OCI-LY3 (cell line): ENCODE results near the gene PRDM12.

Source experiments
- H2AFZ ChIP-seq: fragments of 200-600, 300-600 bp; shearing (Covaris generic); 2 replicates; pipeline ENCODE4 v1.6.0; 2014; ENCODE audit warnings: antibody characterized with exemption, low read depth, low read length
- H3K27ac ChIP-seq: fragments of 200-600, 300-600 bp; sonication (generic); 2 replicates; pipeline ENCODE4 v1.5.1; 2014; ENCODE audit warnings: mild to moderate bottlenecking, low read length, moderate library complexity, mixed read lengths
- H3K27me3 ChIP-seq: fragments of 200-600, 300-600 bp; sonication (generic); 2 replicates; pipeline ENCODE4 v1.6.1; 2014; ENCODE audit warnings: low read depth, low read length, mixed read lengths
- H3K36me3 ChIP-seq: fragments of 200-600, 300-600 bp; sonication (generic); replicated peaks from 2 replicates; pipeline ENCODE3; 2014; ENCODE audit warnings: low read depth, low read length, mixed read lengths
- H3K4me1 ChIP-seq: fragments of 300-600, 200-600 bp; sonication (generic); 2 replicates; pipeline ENCODE4 v1.6.1; 2014; ENCODE audit warnings: low read length, mixed read lengths
- H3K4me2 ChIP-seq: fragments of 200-600, 300-600 bp; sonication (generic); 2 replicates; pipeline ENCODE4 v1.6.1; 2014; ENCODE audit warnings: low read length, mixed read lengths
- H3K4me3 ChIP-seq: fragments of 300-600, 200-600 bp; sonication (generic); 2 replicates; pipeline ENCODE4 v1.5.1; 2014; ENCODE audit warnings: antibody characterized with exemption, mild to moderate bottlenecking, low read length, moderate library complexity
- H3K79me2 ChIP-seq: fragments of 300-600, 200-600 bp; shearing (Covaris generic); 2 replicates; pipeline ENCODE4 v1.6.1; 2014; ENCODE audit warnings: mild to moderate bottlenecking, low read length, mixed read lengths
- H3K9ac ChIP-seq: fragments of 300-600, 200-600 bp; shearing (Covaris generic); 2 replicates; pipeline ENCODE4 v1.6.0; 2014; ENCODE audit warnings: mild to moderate bottlenecking, low read length, moderate library complexity
- H3K9me3 ChIP-seq: fragments of 200-600, 300-600 bp; shearing (Covaris generic); 2 replicates; pipeline ENCODE4 v1.6.1; 2014; ENCODE audit warnings: low read length, mixed read lengths; ENCODE audit not compliant: insufficient read depth
- H4K20me1 ChIP-seq: fragments of 200-600, 300-600 bp; sonication (generic); 2 replicates; pipeline ENCODE4 v1.6.1; 2016; ENCODE audit warnings: low read length, mixed read lengths; ENCODE audit not compliant: insufficient read depth
- CTCF ChIP-seq: fragments of 200-600, 300-600 bp; sonication (generic); IDR thresholded peaks from 2 replicates; pipeline ENCODE4 v1.5.1; 2014; ENCODE audit warnings: antibody characterized with exemption, low read length, low read depth
- EZH2phosphoT487 ChIP-seq: fragments of 200-600 bp; shearing (Covaris generic); IDR thresholded peaks from 2 replicates; pipeline ENCODE4 v1.6.1; 2018; ENCODE audit warnings: antibody characterized with exemption, mixed run types, low read depth

PRDM12 gene

DNA sequence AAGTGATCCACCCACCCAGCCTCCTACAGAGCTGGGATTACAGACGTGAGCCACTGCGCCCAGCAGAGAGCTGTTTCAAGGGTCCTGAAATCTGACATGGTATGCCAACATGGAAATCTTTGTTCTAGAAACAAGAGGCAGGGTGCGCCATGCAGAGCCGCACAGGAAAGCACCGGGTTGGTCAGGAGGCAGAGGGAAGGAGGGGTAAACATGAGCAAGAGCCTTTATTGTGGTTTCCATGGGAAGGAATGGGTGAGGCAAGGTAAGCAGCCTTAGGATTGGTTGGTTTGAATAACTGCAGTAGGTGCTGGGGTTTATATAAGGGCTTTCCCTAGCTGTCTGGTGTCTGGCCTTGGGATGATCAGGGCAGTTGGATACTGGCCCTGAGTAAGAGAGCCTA is 23.7 kb downstream of the PRDM12 start:
- Histone ChIP-seq H3K9ac (no peak overlapping the region), H3K27ac (no peak overlapping the region), H3K27me3 (no peaks in the 10 kb centered on the region), H4K20me1 (no peaks in the 10 kb centered on the region), H3K4me1 (peaks cover 36% of the 10 kb centered on the region), H2AFZ (no peak overlapping the region), H3K9me3 (peaks cover 8% of the 10 kb centered on the region; the same call in 1 of the 2 replicates), H3K36me3 (no peaks in the 10 kb centered on the region), H3K4me3 (no peak overlapping the region), H3K79me2 (peaks cover under 1% of the 10 kb centered on the region; the same call in 1 of the 2 replicates), H3K4me2 (no peak overlapping the region)
- TF ChIP-seq EZH2phosphoT487 (no peak), CTCF (no peak)

- Histone ChIP-seq H3K27me3 (no peaks in the 10 kb centered on the region), H3K4me1 (peaks cover 38% of the 10 kb centered on the region), H3K9me3 (peaks cover 8% of the 10 kb centered on the region; the same call in 1 of the 2 replicates), H4K20me1 (no peaks in the 10 kb centered on the region), H3K9ac (peak overlapping the region; percentile 39), H3K4me2 (peak overlapping the region; percentile 58), H3K27ac (peak overlapping the region; percentile 25), H3K36me3 (no peaks in the 10 kb centered on the region), H3K4me3 (peak overlapping the region; percentile 61), H3K79me2 (peaks cover 14% of the 10 kb centered on the region), H2AFZ (peak overlapping the region; percentile 63)
- no peak for TF ChIP-seq EZH2phosphoT487
- no peak for TF ChIP-seq CTCF
Measured at GRCh38 chr9:130689572-130689936, 25.2 kb downstream of the PRDM12 start.

- Histone ChIP-seq H3K4me3 (peak overlapping the region; percentile 61), H3K4me2 (peak overlapping the region; percentile 58)
Measured at GRCh38 chr9:130689937-130690700, 25.7 kb downstream of the PRDM12 start.

More at GRCh38 chr9:130689937-130690700, 25.7 kb downstream of the PRDM12 start:
- Histone ChIP-seq H3K9me3 (peaks cover 3% of the 10 kb centered on the region; the same call in 1 of the 2 replicates), H2AFZ (peak overlapping the region; percentile 63), H3K27me3 (no peaks in the 10 kb centered on the region), H3K9ac (peak overlapping the region; percentile 39), H3K79me2 (peaks cover 20% of the 10 kb centered on the region), H3K4me1 (peaks cover 42% of the 10 kb centered on the region), H3K36me3 (peaks cover 2% of the 10 kb centered on the region), H4K20me1 (peaks cover 3% of the 10 kb centered on the region), H3K27ac (peak overlapping the region; percentile 25)
- TF ChIP-seq CTCF (no peak), EZH2phosphoT487 (no peak)
